Measurements from ENCODE around the gene SYNDIG1.

SYNDIG1 gene

GRCh38 chr20:24583169-24583792 is 113.9 kb downstream of the SYNDIG1 start:
- DNase-seq (ENCODE audit: low read depth, low spot score), result no peak

GRCh38 chr20:24584078-24584477 is 114.6 kb downstream of the SYNDIG1 start:
- DNase-seq (ENCODE audit: low read depth, low spot score), result no peak

GRCh38 chr20:24584538-24585356 is 115.3 kb downstream of the SYNDIG1 start:
- DNase-seq (ENCODE audit: low read depth, low spot score), result no peak

- no peak for DNase-seq (ENCODE audit: low read depth, low spot score)
These were observed 116.5 kb downstream of the SYNDIG1 start for GRCh38 chr20:24585796-24586522.

GRCh38 chr20:24586523-24586840 is 117.1 kb downstream of the SYNDIG1 start:
- no peak for DNase-seq (ENCODE audit: low read depth, low spot score)

GRCh38 chr20:24587384-24588046 is 118.1 kb downstream of the SYNDIG1 start:
- DNase-seq (ENCODE audit: low read depth, low spot score), result no peak

GRCh38 chr20:24588047-24588635 is 118.7 kb downstream of the SYNDIG1 start:
- DNase-seq (ENCODE audit: low read depth, low spot score), result no peak

- DNase-seq (ENCODE audit: low read depth, low spot score), result no peak
These were observed 119.4 kb downstream of the SYNDIG1 start for GRCh38 chr20:24588725-24589340.

- DNase-seq (ENCODE audit: low read depth, low spot score), result no peak
These were observed 120.0 kb downstream of the SYNDIG1 start for GRCh38 chr20:24589381-24589780.

GRCh38 chr20:24589815-24590177 is 120.4 kb downstream of the SYNDIG1 start:
- DNase-seq (ENCODE audit: low read depth, low spot score), result no peak

GRCh38 chr20:24590178-24590982 is 121.0 kb downstream of the SYNDIG1 start:
- DNase-seq (ENCODE audit: low read depth, low spot score), result no peak

GRCh38 chr20:24597051-24597450 is 127.6 kb downstream of the SYNDIG1 start:
- no peak for DNase-seq (ENCODE audit: low read depth, low spot score)

GRCh38 chr20:24598346-24598745 is 128.9 kb downstream of the SYNDIG1 start:
- no peak for DNase-seq (ENCODE audit: low read depth, low spot score)

- no peak for DNase-seq (ENCODE audit: low read depth, low spot score)
These were observed 129.6 kb downstream of the SYNDIG1 start for GRCh38 chr20:24598996-24599395.

- DNase-seq (ENCODE audit: low read depth, low spot score), result no peak
These were observed 130.6 kb downstream of the SYNDIG1 start for GRCh38 chr20:24600012-24600411.

GRCh38 chr20:24603454-24603853 is 134.0 kb downstream of the SYNDIG1 start:
- no peak for DNase-seq (ENCODE audit: low read depth, low spot score)

GRCh38 chr20:24604966-24605665 is 135.7 kb downstream of the SYNDIG1 start:
- DNase-seq (ENCODE audit: low read depth, low spot score), result no peak

GRCh38 chr20:24605937-24606455 is 136.6 kb downstream of the SYNDIG1 start:
- no peak for DNase-seq (ENCODE audit: low read depth, low spot score)

GRCh38 chr20:24607402-24607801 is 138.0 kb downstream of the SYNDIG1 start:
- DNase-seq (ENCODE audit: low read depth, low spot score), result no peak

All from iPS DF 19.7 (cell line).